ENCODE data around the gene PDGFC.

- TF ChIP-seq, protein P1, sequence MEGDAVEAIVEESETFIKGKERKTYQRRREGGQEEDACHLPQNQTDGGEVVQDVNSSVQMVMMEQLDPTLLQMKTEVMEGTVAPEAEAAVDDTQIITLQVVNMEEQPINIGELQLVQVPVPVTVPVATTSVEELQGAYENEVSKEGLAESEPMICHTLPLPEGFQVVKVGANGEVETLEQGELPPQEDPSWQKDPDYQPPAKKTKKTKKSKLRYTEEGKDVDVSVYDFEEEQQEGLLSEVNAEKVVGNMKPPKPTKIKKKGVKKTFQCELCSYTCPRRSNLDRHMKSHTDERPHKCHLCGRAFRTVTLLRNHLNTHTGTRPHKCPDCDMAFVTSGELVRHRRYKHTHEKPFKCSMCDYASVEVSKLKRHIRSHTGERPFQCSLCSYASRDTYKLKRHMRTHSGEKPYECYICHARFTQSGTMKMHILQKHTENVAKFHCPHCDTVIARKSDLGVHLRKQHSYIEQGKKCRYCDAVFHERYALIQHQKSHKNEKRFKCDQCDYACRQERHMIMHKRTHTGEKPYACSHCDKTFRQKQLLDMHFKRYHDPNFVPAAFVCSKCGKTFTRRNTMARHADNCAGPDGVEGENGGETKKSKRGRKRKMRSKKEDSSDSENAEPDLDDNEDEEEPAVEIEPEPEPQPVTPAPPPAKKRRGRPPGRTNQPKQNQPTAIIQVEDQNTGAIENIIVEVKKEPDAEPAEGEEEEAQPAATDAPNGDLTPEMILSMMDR (IDR thresholded peaks at IDR 0.05), result no peak
- no peak for TF ChIP-seq REST (IDR thresholded peaks at IDR 0.05; ENCODE audit: insufficient read depth in 1 of 2, low read depth in 2 of 2, low read length in 1 of 2)
Observed at GRCh38 chr4:156790866-156791265, 180.7 kb downstream of the PDGFC start.

Measured in Panc1 (cell line).